Activated T-helper 1 cell treated with Interleukin-2 at 50 U/mL for 16 hours (primary cell): ENCODE results near the gene ZFP69B.
A peak's percentile ranks its signal among the peaks of the same experiment; 100 is the strongest.

Experiments
- DNase-seq: peaks from one replicate; pipeline ENCODE4 v3.0.0-alpha.2; 2020; ENCODE audit warnings: low read depth

ZFP69B gene

DNA sequence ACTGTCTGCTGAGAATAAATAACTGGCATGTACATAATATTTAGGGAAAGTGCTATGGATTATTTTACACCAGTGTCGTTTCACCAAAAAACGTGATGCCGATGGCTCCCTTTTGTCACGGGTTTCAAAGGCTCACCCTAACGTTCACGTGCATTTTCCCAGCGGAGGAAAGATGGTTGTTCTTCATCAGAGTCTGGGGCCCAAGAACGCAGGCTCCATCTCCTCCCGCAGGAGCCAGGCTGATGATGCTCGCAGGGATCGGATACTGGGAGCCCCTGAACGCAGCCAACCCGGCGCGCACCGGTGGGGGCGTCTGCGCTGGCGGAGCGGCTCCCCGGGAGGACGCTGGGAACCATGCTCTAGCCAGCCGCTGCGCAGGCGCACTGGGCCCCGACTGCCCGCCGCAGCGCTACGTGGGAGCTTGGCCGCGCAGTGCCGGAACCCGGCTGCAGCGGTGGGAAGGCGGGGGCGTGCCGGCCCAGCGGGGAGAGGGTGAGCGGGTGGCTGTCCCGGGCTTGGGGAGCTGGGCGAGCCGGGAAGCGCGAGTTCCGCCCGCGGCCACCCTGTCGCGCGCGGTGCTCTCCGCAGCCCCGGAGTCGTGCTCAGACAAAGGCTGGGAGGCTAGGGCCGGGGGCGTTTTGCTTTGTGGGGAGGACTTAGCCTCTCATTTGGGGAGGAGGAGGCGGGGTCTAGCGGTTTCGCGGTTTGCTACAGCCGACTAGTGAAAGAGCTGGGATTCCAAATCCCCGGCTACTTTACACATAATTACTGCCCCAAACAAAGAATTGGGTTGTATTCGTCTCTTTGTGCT is at the start of gene ZFP69B:
Gene ZFP69B, plus strand, starts transcription at position 793 of the 811 bp plus-strand sequence. CDS start 486 bp downstream, outside the sequence.
- DNase-seq: peak; percentile 80

- no peak for DNase-seq
Observed at GRCh38 chr1:40401473-40402201, 48.6 kb upstream of the ZFP69B start.

DNA sequence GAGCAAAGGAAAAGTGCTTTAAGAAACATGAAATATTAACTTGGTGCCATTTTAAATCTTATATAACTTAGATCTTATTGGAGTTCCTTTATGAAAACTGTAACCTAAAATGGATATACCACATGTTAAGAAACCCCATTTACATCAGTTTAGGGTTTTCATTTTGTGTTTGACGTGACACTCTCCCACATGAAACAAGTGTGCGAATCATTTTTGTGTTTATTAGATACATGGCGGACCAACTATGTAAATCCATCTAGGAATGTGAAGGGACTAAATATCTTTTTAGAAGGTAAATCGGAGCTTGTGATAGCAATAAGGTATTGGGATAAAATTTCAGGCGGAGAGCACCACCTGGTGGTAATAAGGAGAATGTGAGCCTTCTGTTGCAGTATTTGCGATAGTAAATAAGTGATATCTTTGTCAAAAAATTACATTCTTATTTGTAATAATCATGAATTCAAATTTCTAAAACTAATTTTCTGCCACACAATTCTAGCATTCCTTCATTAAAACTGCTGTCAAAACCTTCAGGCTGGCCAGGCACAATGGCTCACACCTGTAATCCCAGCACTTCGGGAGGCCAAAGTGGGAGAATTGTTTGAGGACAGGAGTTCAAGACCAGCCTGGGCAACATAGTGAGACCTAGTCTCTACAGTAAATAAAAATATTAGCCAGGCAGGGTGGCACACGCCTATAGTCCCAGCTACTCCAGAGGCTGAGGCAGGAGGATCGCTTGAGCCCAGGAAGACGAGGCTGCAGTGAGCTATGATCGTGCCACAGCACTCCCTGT is 45.4 kb upstream of the ZFP69B start:
- no peak for DNase-seq

- DNase-seq: no peak
Observed at GRCh38 chr1:40405812-40406211, 44.5 kb upstream of the ZFP69B start.

GRCh38 chr1:40407453-40407852 is 42.8 kb upstream of the ZFP69B start:
- no peak for DNase-seq

DNA sequence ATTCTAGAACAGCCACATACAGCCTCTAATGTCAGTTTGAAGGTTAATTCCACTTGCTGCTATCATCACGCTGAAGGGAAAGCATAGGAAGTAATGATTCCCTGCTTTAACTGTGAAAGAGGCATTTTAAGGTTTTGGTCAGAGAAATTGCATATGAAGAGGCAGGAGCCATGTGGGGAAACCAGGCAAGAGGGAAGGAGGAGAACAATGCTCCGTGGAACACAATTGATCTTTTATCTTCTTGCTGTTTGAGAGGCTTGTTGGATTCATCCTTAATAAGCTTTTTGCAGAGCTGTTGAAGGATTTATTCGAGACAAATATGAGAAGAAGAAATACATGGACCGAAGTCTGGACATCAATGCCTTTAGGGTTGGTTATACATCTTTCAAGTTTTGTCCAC is 40.8 kb upstream of the ZFP69B start:
- DNase-seq: no peak

DNA sequence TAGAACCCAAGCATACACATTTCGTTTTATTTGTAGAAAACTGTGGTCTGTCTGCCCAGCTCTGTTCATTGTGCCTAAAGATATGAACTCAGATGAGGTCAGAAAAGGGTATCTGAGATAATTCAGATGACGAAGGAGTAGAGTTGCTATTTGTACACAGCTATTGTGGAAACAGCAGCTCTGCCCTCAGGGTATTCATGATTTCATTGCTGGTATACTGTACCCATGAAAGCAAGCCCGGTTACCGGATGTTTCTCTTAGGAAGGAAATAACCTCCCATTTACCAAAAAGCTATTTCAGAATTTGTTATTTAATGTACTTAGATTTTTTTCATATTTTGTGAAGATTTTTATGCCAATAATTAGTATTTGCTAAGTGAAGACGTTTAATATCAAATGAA is 39.0 kb upstream of the ZFP69B start:
- no peak for DNase-seq

- no peak for DNase-seq
Observed at GRCh38 chr1:40411843-40412242, 38.4 kb upstream of the ZFP69B start.

DNA sequence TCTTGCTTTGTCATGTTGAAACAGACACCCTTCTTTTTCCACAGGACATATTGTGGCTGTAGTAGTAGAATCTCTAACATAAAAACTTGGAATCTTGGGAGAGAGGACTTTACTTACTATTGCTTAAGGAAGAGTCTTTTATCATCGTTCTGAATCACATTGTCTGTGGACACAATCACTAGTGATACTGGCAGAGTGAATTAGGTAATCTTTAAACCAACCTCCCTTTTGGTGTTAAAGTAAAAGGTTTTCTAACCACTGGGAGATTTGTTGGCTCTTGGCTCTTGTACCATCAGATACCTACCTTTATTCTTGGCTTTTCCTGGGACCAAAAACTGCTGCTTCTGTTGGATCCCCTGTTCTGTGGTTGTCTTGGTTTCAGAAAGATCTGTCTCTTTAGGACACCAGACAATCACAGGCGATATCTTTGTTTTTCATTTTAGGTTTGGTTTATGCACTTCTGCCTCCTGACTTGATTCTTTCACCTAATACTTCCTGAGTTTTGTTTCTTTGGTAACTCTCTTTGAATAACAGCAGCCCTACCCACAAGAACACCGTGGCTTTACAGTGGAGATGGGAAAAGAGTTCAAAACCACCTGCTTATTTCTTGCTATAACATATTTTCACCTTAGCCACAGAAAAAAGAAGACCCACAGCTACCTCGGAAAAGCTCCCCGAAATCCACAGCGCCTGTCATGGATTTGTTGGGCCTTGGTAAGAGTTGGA is 36.6 kb upstream of the ZFP69B start:
- DNase-seq: no peak

DNA sequence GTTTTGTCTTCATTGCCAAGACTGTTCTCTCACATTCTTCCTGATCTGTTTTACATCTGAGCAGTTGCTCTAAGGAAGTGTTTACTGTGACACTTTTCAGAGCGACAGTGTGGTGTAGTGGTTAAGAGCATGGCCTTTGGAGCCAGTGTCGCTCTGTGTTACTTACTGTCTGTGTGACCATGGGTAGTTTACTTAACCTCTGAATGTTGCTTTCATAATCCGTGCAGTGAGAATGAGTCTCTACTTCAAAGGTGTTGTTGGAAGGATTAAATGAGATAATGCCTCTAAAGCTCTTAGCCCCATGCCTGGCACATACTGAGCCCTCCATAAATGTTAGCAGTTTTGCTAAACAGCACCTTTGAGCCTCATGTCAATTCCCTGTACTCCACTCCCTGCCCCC is 35.9 kb upstream of the ZFP69B start:
- DNase-seq: no peak

DNA sequence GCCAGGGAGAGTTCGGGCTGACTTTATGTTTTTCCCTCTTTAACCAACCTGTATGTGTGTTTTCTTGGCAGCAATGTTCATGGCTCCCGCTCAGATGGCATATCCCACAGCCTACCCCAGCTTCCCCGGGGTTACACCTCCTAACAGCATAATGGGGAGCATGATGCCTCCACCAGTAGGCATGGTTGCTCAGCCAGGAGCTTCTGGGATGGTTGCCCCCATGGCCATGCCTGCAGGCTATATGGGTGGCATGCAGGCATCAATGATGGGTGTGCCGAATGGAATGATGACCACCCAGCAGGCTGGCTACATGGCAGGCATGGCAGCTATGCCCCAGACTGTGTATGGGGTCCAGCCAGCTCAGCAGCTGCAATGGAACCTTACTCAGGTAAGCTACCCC is 33.6 kb upstream of the ZFP69B start:
- no peak for DNase-seq

DNA sequence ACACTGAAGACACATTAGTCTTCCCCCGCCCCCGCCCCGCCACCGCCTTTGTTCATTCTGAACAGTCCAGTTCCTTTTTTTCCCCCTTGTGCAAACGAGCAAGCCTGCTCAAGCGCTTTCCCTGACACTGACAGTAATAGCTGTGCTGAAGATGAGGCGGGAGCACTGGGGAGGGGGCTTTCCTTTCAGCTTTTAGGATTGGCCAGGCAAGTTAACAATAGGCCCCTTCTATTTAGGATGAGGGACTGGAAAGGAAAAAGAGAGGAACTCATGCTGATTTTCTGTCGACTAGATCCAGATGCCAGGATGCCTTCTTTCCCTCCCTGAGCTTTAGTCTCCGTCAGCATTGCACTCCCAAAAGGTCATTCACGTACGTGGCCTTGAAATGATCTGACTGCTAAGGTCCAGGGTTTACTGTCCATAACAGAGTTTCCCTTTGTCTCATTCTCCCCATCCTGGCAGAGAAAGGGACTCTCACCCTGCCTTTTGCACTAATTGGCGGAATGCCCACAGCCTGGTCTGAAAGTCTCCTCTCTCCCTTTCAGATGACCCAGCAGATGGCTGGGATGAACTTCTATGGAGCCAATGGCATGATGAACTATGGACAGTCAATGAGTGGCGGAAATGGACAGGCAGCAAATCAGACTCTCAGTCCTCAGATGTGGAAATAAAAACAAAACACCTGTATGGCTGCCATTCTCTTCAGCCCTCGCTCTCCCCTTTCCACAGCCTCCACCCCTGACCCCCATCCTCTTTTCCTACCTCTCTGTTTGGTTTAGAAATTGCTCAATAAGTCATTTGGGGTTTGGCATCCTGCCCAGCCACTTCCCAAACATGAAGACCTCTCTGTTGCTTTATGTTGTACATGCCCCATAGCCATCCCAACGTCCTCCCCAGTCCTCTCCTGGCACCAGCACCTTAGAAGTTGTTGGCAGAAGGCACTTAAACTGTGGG is 28.6 kb upstream of the ZFP69B start:
- no peak for DNase-seq

- no peak for DNase-seq
Observed at GRCh38 chr1:40422630-40423263, 27.5 kb upstream of the ZFP69B start.

DNA sequence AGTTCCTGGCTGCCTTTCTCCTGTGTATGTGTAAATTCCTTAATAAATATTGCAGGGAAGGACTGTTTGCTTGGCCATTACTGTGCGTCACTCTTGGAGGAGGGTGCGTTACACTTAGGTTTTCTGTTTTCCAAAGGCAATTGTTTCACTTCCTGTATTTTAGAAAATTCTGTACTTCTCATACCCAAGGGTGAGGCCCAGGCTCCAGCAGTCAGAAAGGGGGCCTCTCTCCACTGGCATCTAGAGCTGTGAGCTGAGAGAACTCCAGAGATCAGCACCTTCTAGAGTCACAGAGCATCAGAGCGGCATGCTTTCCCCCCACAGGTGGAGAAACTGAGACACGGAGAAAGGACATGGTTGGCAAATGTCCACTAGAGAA is 27.0 kb upstream of the ZFP69B start:
- no peak for DNase-seq

DNA sequence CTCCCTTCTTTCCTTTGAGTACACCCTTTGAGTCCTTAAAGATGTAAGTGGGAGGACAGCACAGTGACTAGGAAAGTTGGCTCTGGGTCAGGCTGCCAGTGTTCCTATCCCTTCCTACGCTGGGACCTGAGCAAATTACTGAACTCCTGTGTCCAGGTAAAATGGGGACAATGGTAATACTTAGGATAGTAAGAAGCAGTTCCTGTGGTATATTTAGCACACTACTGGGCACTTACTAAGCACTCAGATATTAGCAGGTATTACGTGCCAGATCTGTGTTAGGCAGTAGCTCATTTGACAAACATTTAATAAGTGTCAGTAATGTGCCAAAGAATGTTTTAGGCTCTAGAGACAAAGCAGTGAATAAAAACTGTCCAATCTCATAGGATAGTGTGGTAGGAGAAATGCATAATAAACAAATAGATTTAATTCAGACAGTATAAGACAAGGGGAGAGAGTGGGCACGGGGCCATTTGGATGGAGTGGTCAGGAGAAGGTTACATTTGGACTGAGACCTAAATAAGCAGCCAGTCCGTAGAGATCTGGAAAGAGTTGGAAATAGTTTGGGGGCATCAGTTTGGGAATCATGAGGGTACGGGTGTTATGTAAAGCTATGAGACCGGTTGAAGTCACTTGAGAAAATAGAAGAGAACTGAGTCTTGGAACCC is 26.2 kb upstream of the ZFP69B start:
- no peak for DNase-seq

GRCh38 chr1:40425198-40425597 is 25.1 kb upstream of the ZFP69B start:
- no peak for DNase-seq

- DNase-seq: no peak
Observed at GRCh38 chr1:40431385-40431784, 18.9 kb upstream of the ZFP69B start.

DNA sequence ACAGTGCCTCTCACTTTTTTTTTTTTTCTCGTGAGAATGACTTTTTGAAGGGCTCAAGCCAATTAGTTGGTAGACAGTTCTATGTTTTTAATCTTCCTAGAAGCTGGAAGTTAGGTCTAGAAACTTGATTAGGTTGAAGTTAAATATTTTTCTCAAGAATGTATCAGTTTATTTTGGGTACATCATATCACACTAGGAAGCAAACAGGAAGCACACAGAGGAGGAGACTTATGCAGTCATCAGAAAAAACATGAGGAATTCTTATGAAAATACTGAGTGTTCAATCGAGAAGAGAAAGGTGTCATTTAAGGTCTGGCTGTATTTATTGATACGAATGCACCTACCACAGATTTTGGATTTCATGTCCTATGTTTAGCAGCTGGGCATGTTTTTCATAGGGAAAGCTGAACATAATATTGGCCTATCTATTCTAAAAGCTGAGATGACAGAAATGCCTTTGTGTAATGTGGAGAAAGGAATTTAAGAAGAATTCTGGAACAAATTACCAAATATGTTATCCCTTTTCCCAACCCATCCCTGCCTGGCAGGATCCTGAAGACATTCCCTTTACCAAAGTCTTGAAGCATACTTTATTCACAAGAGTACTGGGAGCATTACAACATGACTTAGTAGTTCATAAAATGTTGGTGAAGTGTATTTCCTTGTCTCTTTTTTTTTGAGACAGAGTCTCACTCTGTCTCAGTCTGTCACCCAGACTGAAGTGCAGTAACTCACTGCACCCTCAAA is 17.5 kb upstream of the ZFP69B start:
- no peak for DNase-seq

GRCh38 chr1:40435471-40435870 is 14.8 kb upstream of the ZFP69B start:
- no peak for DNase-seq
